HepG2 (cell line): Measurements from ENCODE around the gene EDEM3. TPM values are rescaled to one million over a fixed set of nuclear protein-coding genes. Genes with fewer than 3 reads are reported as not detected.

Experiments used
- ARID4A ChIP-seq: sonication (generic); formaldehyde crosslinking; IDR thresholded peaks from 2 replicates; pipeline ENCODE4 v1.5.0; 2020; ENCODE audit warnings: mild to moderate bottlenecking, missing genetic modification reagents, borderline replicate concordance
- FOXO4 ChIP-seq: sonication (generic); formaldehyde crosslinking; conservative IDR thresholded peaks from 2 replicates; pipeline ENCODE4 v1.8.1; 2023; ENCODE audit warnings: missing genetic modification reagents
- HNF4A ChIP-seq: sonication (generic); formaldehyde crosslinking; IDR thresholded peaks from 2 replicates; pipeline ENCODE4 v1.4.0; 2020; ENCODE audit warnings: missing genetic modification reagents
- POLR2AphosphoS5 ChIP-seq: IDR thresholded peaks from 2 replicates; pipeline ENCODE4 v1.6.1; 2012; ENCODE audit warnings: low read depth, low read length
- RCOR2 ChIP-seq: IDR thresholded peaks from 2 replicates; pipeline ENCODE4 v1.6.1; 2016; ENCODE audit warnings: missing biosample characterization, missing genetic modification reagents
- SP1 ChIP-seq, 2 experiments: fragments of 450-650 bp in 1 of 2; sonication (generic) in 1 of 2; formaldehyde crosslinking in 1 of 2; IDR thresholded peaks; 2 replicates each; pipeline versions ENCODE4 v1.4.0 to v1.6.1; 2016 to 2020; ENCODE audit warnings: missing genetic modification reagents in 1 of 2
- TP53 ChIP-seq: sonication (generic); formaldehyde crosslinking; conservative IDR thresholded peaks from 2 replicates; pipeline ENCODE4 v1.4.0; 2020; ENCODE audit warnings: missing genetic modification reagents
- ZBTB34 ChIP-seq: sonication (generic); formaldehyde crosslinking; IDR thresholded peaks from 2 replicates; pipeline ENCODE4 v1.8.0; 2022; ENCODE audit warnings: mild to moderate bottlenecking, missing genetic modification reagents
- ZBTB7A ChIP-seq: sonication (generic); formaldehyde crosslinking; IDR thresholded peaks from 2 replicates; pipeline ENCODE4 v1.8.0; 2022; ENCODE audit warnings: mild to moderate bottlenecking, missing genetic modification reagents
- ZMYM4 ChIP-seq: sonication (generic); formaldehyde crosslinking; IDR thresholded peaks from 2 replicates; pipeline ENCODE4 v1.8.1; 2023; ENCODE audit warnings: mild to moderate bottlenecking, missing genetic modification reagents
- ZNF232 ChIP-seq: sonication (generic); formaldehyde crosslinking; IDR thresholded peaks from 2 replicates; pipeline ENCODE4 v1.4.0; 2020; ENCODE audit warnings: missing genetic modification reagents, borderline replicate concordance
- ZNF574 ChIP-seq: sonication (generic); formaldehyde crosslinking; IDR thresholded peaks from 2 replicates; pipeline ENCODE4 v1.4.0; 2020; ENCODE audit warnings: missing genetic modification reagents
- ZNF780A ChIP-seq: sonication (generic); formaldehyde crosslinking; IDR thresholded peaks from 2 replicates; pipeline ENCODE4 v1.8.0; 2022; ENCODE audit warnings: mild to moderate bottlenecking, missing genetic modification reagents, moderate library complexity
- ZNF800 ChIP-seq: sonication (generic); formaldehyde crosslinking; IDR thresholded peaks from 2 replicates; pipeline ENCODE4 v1.4.0; 2020; ENCODE audit warnings: missing genetic modification reagents
- ZNF816 ChIP-seq: sonication (generic); formaldehyde crosslinking; IDR thresholded peaks from 2 replicates; pipeline ENCODE4 v1.8.0; 2022; ENCODE audit warnings: missing genetic modification reagents, mild to moderate bottlenecking, borderline replicate concordance
- polyA plus RNA-seq, 8 experiments: library from polyadenylated mRNA; depleted of rRNA in 3 of 8; stranded (reverse) in 7 of 8; unstranded in 1 of 8; fragments of >200 nt; fragmentation: Illumina TruSeq in 4 of 8; extraction: Trizol in 4 of 8; gene quantifications; 2 replicates each; pipeline versions ENCODE4 v1.2.1 to v1.2.3, GENCODE V29; 2011 to 2016; ENCODE audit warnings: low read depth in 4 of 8, missing spikeins in 1 of 8, mixed read lengths in 1 of 8; ENCODE audit not compliant: insufficient read depth in 1 of 8
- total RNA-seq, 5 experiments: library from RNA; depleted of rRNA; stranded (reverse); fragments of >200 nt; fragmentation: Illumina TruSeq; extraction: Trizol; gene quantifications; 2 replicates each; pipeline ENCODE4 v1.2.3, GENCODE V29; 2016; ENCODE audit warnings: low read depth in 1 of 5

EDEM3 gene
- total and polyA plus RNA-seq, 2 of the 13 experiments (the other 11 are each of a cell fraction or from before 2014, with no cell fraction given), result 13.1 to 18.2 TPM

GRCh38 chr1:184792450-184792969 lies 37.9 kb upstream of the EDEM3 start (continued):
- TF ChIP-seq ZBTB7A (CRISPR knock-in tag) (no peak), ZNF574 (0 out of 2 replicates have a peak, but pooled peaks have one; percentile 26), ZNF800 (CRISPR knock-in tag) (0 out of 2 replicates have a peak, but pooled peaks have one; percentile 24), ZNF780A (CRISPR knock-in tag) (no peak), HNF4A (CRISPR knock-in tag) (peak; percentile 97), ZMYM4 (CRISPR knock-in tag) (peak; percentile 51; the same call in 1 of the 2 replicates), ZBTB34 (no peak), ZNF816 (CRISPR knock-in tag) (no peak), POLR2AphosphoS5 (no peak), RCOR2 (CRISPR knock-in tag) (no peak; the same call in 1 of the 2 replicates), FOXO4 (CRISPR knock-in tag) (no peak), TP53 (CRISPR knock-in tag) (no peak), ARID4A (CRISPR knock-in tag) (peak; percentile 23; the same call in 1 of the 2 replicates), SP1 (IDR thresholded peaks at IDR 0.05) (no peak), SP1 (CRISPR knock-in tag; IDR thresholded peaks at IDR 0.05) (no peak), ZNF232 (CRISPR knock-in tag) (no peak)
